Adrenal gland (tissue), 5 donors: ENCODE results near the gene MTCH1.

Experiments used
- CTCF ChIP-seq, 6 experiments: fragments of 450-650 bp in 4 of 6; fragments of 200-600 bp in 2 of 6; sonication (generic) in 1 of 6; IDR thresholded peaks; 1 replicate in 5 of 6; 2 replicates in 1 of 6; pipeline versions ENCODE4 v1.5.1 to v1.8.0; 2016 to 2021; ENCODE audit warnings: antibody characterized with exemption in 6 of 6, mild to moderate bottlenecking in 2 of 6, moderate library complexity in 1 of 6
- POLR2A ChIP-seq, 2 donors: fragments of 450-650 bp; IDR thresholded peaks; one replicate each; pipeline ENCODE4 v1.6.1; 2017; ENCODE audit warnings: antibody characterized with exemption in 2 of 2, mild to moderate bottlenecking in 2 of 2, moderate library complexity in 1 of 2
- donor health status: DM: no; HTN: no; CAD: no.

DNA sequence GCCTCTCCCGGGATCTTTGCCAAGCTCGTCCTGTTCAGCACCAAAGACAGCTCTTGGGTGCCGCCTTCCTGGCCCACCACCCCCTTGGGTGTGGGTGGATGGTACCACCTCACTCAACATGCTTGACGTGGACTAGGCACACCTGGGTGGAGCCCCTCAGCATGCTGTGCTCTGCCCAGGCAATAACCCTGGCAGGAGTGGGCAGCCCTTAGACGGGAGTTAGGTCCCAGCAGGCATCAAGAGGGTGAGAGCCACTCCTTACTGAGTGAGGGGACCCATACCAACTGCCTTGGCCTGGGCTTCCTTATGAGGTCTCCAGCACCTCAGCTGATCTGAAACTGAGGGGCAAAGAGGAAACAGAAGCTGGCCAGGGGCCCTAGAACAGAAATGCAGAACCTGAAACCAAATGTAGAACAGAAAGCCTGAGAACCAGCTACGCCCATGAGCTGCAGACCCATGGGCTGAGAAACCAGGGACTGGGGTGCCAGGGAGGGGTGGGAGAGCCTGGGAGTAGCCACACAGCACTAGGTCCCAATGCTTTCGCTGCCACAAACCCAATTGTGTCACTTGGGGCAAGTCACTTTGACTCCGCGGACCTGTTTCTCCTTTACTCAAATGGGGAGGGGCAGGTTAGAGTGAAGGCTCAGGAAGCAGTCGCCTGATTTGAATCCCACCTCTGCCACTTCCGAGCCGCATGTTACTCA, 21.5 kb upstream of the MTCH1 start:
- TF ChIP-seq CTCF (IDR thresholded peaks at IDR 0.05) (no peak), POLR2A (IDR thresholded peaks at IDR 0.05) (no peak)
